HUES6 (cell line): ENCODE results near the gene SETD6.
"Not testable (repeated sequence)": the region's sequence is repeated elsewhere in the genome, so short reads cannot be mapped to it uniquely, and the experiment has no call there.

Source experiments
- H3K27ac ChIP-seq: 2 replicates; pipeline ENCODE4 v1.7.0; 2013; ENCODE audit warnings: low read depth, mild to moderate bottlenecking, low read length, inconsistent platforms
- H3K27me3 ChIP-seq: 2 replicates; pipeline ENCODE4 v1.6.1; 2013; ENCODE audit warnings: low read length; ENCODE audit not compliant: control insufficient read depth, insufficient read depth
- H3K36me3 ChIP-seq: 2 replicates; pipeline ENCODE4 v1.6.1; 2013; ENCODE audit warnings: low read length; ENCODE audit not compliant: control insufficient read depth, insufficient read depth
- H3K4me1 ChIP-seq: 2 replicates; pipeline ENCODE4 v1.6.1; 2013; ENCODE audit warnings: low read length; ENCODE audit not compliant: control insufficient read depth, insufficient read depth
- H3K4me3 ChIP-seq: 2 replicates; pipeline ENCODE4 v1.5.1; 2013; ENCODE audit warnings: low read depth, low read length
- H3K9ac ChIP-seq: one replicate; pipeline ENCODE4 v1.6.1; 2013; ENCODE audit warnings: mild to moderate bottlenecking, low read length
- H3K9me3 ChIP-seq: 2 replicates; pipeline ENCODE4 v1.6.1; 2013; ENCODE audit warnings: low read depth, low read length; ENCODE audit not compliant: control insufficient read depth, insufficient read depth

The SETD6 gene

DNA sequence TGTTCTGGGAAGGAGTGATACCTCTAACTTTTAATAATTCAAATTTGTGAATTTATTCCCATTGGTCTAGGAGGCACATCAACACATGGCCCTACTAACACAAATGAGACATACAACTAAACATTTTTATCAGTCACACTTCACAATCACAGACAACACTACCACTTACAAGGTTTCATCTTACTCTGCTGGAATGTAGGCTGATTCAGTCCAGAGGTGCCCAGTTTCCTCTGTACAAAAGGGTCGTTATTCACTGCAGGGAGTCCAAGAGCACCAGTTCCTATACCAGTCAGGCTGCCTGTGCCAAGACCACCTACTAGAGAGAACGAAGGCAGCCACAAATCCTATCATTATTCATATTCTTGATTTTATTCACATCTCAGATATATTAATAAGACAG is 41.4 kb downstream of the SETD6 start:
- Histone ChIP-seq H3K9me3 (no peaks in the 10 kb centered on the region), H3K9ac (no peak overlapping the region), H3K4me3 (no peak overlapping the region), H3K27me3 (no peaks in the 10 kb centered on the region), H3K27ac (no peak overlapping the region), H3K36me3 (peaks cover 96% of the 10 kb centered on the region), H3K4me1 (no peaks in the 10 kb centered on the region)

DNA sequence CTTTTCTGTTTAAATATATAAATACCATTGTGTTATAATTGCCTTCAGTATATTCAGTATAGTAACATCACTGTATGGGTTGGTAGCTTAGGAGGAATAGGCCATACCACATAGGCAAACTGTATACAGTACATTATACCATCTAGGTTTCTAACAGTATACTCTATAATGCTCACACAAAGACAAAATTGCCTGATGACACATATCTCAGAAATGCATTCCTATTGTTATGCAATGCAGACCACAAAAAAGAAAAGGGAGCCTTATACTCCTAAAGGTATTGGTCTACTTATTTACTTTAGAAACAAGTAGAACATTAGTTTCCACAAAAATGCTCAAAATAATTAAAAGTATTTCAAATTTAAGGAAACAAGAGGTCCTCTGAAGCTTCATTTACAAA is 47.9 kb downstream of the SETD6 start:
- H3K4me3 ChIP-seq: no peak overlapping the region
- H3K27me3 ChIP-seq: no peaks in the 10 kb centered on the region
- H3K9me3 ChIP-seq: no peaks in the 10 kb centered on the region
- no peak overlapping the region for H3K9ac ChIP-seq
- H3K27ac ChIP-seq: no peak overlapping the region
- no peaks in the 10 kb centered on the region for H3K4me1 ChIP-seq
- peaks cover 83% of the 10 kb centered on the region for H3K36me3 ChIP-seq

DNA sequence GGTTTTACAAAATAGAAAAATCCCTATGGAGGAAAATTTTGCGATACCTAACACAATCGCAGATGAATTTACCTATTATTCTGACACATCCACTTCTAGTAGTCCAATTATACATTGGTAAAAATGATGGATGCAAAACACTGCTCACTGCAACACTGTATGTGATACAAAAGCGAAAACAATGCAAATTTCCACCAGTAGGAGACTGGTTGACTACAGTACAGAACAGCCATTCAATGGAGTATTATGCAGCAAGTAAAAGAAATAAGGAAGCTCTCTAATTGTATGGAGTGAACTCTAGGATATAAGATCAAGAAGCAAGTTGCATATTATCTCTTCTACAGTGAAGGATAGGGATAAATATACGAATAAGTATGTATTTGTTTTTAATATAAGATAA is 48.5 kb downstream of the SETD6 start:
- Histone ChIP-seq H3K4me3 (no peak overlapping the region), H3K9me3 (no peaks in the 10 kb centered on the region), H3K4me1 (no peaks in the 10 kb centered on the region), H3K36me3 (peaks cover 81% of the 10 kb centered on the region), H3K27me3 (no peaks in the 10 kb centered on the region), H3K9ac (no peak overlapping the region), H3K27ac (no peak overlapping the region)

DNA sequence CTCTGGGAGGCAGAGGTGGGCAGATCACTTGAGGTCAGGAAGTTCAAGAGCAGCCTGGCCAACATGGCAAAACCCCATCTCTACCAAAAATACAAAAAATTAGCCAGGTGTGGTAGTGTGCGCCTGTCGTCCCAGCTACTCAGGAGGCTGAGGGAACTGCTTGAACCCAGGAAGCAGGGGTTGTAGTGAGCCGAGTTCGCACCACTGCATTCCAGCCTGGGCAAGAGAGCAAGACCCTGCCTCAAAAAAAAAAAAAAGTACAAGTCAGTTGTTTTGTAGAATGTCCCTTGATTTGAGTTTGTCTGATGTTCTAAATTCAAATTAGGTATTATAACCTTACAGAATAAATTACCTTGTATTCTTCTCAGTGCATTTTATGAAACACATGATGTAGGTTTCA is 50.4 kb downstream of the SETD6 start:
- H3K9ac ChIP-seq, H3K27ac ChIP-seq, H3K4me3 ChIP-seq, H3K9me3 ChIP-seq, H3K4me1 ChIP-seq, H3K27me3 ChIP-seq: not testable (repeated sequence)
- peaks cover 82% of the 10 kb centered on the region for H3K36me3 ChIP-seq
